GM21619 (cell line): ENCODE measurements around the gene ADGRL2.

Experiments
- ATAC-seq: cut with Tn5 transposase; IDR thresholded peaks from one replicate; pipeline ENCODE4 v1.9.1; 2021; ENCODE audit not compliant: unreplicated experiment

The ADGRL2 gene

DNA sequence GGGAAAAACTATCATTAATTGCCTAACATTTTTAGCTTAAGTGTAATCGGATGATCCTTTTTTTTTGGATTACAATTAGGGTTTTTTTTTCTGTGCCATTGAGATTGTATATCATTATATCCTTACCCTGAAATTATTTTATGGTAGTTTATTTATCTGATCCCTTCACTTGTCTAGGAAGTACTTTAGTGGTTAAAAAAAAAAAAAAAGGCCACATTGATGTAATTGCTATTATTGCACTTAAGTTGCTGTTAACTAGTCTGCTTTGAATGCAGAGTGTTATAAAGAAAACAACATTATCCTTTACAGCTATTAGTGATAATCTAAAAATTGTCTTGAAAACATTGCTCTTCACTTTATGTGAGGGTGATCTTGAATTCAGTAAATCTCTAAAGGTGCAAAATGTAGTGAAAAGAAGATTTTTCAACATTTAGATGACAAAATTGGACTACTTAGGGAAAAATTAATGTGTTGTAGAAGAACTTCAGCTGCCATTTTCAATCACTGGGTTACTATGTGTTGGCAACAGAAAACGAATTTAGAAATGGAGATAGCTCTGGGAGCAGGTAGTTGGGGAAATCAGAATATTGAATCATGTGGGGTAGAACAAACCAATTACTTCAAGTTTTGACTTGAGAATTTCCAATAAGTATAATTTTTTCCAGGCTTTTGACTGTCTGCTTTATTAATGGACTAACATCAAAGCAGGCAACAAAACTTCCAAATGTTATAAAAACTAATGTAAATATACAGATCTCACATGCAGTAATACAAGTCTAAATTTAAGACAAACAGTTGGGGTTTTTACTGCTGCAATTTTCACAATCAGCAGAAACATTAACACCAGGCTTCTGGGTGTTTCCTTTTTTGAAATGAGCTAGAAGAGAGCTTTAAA, 5.0 kb downstream of the ADGRL2 start:
- ATAC-seq = no peak

DNA sequence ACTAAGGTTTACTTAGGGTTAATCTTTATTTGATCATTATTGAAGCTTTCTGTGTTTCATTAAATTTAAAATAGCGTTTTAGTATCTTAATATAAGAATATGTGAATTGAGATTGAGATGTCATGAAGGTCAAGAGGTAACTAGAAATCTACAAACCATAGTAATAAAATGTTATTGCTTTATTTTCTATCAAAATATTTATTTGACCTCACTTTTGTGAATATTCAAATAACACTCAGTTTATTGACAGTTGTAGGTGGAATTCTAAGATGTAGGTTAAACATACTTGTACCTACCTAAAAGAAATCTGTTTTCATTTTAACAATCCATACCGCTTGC, 5.7 kb downstream of the ADGRL2 start:
- no peak for ATAC-seq

DNA sequence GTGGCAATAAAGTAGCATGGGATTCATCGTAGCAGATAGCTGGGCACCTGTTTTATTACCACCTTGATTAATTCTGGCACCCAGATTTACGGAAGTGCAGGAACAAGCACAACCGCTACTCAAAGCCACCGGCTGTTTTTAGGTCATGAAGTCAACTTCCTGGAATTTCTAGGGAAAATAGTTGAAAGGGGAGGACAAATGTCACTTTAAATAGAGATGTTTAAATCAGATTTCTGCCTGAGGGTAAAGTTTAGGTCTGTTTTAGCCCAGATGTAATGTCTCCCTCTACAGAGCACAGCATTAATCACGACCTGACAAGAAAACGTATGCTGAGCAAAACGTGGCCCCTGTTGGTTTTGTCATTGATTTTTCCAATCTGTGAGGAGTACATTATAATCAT, 8.0 kb downstream of the ADGRL2 start:
- no peak for ATAC-seq

DNA sequence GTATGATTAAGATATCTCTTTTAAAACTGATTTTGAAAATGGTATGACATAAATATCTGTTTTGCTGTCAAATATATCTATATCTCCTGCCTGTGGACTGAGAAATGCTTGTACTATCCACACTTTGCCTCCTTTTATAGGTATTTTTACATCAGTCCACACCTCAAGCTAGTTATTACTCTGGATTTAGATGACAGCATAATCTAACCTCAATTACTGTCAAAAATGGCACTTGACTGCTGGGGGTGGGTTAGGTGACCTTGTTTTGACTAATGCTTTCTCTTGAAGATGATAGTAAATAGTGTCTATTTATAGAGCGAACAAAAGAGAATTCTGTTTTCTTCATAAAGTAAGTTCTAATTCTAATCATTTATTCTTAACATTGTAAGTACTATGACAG, 9.1 kb downstream of the ADGRL2 start:
- ATAC-seq = no peak

DNA sequence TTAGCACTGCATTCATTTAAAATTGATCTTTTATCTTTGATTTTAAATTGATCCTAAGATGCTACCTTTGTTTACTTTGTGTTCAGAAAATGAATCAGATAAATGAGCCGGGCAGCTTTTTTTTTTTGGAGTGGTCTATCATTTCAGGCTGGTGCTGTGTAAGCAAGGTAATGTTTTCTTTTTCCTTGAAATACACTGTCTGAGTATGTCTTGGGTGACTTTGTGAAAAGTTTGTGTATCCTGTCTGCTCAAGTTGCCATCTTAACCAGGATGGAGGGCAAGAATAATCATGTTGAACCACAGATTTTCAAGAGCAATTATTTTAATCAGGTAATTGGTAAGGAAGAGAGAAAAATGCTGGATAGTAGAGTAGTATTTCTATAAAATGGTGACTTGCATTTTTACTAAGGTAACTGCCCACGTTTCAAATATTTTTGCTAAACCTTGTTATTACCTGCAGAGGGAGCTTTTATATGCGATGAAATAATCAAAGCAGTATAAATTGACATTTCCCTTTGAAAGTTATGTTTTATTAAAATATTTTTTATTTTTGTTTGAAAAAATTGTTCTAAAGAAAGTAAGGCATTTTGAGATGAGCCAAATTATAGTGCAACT, 11.1 kb downstream of the ADGRL2 start:
- no peak for ATAC-seq

DNA sequence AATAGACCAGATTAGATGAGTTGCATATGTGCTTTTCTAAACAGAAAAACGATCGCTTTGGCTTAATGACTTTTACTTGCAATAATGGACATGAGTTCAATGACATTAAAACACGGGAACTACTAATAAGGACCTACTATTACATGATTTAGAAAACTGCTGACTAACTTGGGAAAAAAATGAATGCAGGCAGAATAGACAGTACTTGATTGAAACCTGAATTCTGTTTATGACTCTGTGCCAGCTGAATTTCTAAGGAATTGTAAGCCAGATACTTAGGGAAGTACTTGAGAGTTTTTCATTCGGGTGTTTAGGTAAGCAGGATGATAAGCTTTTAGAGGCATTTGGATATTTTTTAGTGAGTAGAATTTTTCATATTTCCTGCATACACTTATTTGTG, 12.0 kb downstream of the ADGRL2 start:
- ATAC-seq = no peak

DNA sequence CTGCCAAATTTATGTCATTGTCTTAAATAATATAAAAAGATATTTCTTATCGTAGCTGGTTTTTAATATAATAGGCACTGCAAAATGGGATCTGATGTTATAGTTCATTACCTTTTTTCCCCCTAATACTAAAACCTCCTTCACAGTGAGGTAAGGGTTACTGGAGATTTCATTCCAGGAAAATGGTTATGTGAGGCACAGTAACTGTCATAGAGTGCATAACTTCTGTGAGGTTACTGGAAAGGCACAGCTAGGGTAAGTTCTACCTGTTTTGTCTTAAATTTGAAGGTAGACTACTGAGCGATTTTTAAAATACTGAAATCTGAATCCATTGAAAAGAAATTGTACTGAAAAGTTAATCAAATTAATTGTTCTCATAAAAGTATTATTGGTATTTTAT, 13.0 kb downstream of the ADGRL2 start:
- ATAC-seq = no peak

DNA sequence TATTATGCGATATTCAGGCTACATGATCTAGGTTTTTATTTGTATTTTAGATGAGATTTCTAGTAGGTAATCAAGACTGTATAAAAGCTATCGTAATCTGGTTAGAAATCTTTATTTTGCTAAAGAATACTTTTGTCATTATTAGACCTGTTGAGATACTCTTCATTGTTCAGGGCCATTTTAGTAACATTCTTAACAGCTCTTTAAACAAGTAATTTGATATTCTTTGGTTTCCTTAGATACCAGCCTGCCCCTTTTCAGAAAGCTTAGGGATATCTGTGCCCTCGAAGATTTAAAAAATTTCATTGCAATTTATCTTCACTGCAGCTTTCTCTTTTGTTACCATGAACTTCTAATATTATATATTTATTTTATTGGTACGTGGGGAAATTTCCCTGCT, 18.9 kb downstream of the ADGRL2 start:
- no peak for ATAC-seq

DNA sequence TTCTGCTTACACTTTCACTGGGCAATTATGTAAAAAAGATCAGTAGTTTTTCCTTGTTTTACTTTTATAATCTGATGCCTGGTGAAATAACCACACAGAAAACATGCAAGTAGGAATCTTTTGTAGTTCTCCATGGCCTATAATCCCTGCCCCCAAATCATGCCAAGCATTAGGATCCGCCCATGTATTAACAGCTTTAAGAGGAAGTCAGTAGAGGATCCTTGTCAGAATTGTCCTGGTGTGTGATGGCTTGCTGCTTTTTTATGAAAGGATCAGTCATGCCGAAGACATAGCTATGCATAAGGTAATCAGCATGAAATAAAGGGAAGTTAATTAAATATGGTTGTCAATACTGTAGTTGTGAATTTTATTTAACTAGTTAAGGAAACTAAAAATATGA, 20.0 kb downstream of the ADGRL2 start:
- no peak for ATAC-seq

DNA sequence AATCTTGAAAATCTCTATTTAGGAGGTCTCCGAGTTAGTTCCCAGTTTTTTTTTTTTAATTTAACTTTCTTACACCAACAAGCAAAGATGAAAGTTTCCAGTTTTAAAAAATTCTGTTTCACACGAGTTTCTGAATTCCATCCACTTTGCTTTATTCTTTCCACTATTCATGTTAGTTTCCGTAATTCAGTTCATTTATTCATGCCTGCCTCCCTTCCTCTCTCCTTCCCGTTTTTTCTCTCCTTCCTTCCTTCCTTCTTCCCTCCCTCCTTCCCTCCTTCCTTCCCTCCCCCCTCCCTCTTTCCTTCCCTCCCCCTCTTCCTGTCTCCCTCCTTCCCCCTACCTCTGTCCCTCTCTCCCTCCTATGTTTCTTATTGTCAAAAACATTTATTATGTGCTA, 22.3 kb downstream of the ADGRL2 start:
- ATAC-seq = no peak

DNA sequence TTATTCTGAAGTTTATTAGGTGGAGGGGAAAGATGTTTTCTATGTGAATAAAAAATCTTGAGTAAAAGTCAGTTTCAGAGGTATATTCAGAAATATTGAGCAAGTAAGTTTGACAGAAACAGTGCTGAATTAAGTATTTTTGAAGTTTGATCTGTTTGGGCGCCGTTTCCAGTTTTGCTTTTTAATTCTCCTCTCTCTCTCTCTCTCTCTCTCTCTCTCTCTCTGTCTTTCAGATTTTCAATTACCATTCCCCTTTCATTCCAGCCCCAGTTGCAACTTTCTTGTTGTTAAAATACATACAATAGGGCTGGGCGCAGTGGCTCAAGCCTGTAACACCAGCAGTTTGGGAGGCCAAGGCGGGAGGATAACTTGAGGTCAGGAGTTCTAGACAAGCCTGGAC, 24.0 kb downstream of the ADGRL2 start:
- ATAC-seq = no peak

DNA sequence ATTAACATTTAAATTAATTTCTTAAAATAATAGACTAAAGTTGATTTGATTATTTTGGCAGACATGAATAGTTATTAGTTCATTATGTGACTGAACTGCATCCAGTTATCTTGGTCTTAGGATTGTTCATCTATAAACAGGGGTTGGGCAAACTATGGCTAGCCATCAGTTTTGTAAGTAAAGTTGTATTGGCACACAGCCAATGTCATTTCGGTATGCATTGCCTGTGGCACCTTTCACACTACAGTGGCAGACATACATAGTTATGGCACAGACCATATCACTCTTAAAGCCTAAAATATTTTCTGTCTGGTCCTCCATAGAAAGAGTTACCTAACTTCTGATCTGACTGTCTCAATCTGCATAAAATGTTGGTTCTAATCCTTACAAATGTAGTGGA, 27.2 kb downstream of the ADGRL2 start:
- no peak for ATAC-seq

DNA sequence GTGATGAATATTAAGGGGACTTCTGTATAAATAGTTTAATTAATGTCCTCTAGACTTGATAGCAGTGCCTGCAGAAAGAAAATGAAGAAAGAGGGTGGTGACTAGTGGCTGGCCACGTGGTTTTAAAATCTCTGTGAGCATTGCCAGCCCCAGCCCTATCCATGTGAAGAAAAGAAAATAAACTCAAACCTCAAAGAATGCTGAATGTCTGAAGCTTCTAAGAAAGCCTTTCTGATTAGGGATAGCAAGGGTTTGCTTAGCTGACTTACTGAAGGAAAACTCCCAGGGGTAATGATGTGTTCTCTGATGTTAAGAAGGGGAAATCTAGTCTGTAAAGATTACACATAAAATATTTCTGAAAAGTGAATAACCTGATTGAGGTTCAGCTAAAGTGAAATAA, 31.8 kb downstream of the ADGRL2 start:
- no peak for ATAC-seq

DNA sequence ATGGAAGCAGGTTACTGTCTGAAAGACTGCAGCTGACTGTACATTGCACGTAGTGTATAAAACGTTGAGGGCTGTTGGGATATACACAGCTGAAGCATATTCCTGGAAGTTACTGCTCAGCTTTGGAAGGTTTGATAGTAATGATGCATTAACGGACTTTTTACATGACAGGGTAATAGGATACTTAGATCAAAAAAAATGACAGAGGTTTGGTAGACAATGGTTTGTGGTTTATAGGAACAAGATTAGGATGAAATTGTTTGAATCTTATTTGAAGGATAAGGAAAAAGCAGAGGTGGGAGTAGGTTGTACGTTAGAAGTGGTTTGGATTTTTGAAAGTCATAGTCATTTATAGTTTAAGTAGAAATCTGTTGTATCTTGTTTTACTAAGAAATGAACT, 33.0 kb downstream of the ADGRL2 start:
- no peak for ATAC-seq

DNA sequence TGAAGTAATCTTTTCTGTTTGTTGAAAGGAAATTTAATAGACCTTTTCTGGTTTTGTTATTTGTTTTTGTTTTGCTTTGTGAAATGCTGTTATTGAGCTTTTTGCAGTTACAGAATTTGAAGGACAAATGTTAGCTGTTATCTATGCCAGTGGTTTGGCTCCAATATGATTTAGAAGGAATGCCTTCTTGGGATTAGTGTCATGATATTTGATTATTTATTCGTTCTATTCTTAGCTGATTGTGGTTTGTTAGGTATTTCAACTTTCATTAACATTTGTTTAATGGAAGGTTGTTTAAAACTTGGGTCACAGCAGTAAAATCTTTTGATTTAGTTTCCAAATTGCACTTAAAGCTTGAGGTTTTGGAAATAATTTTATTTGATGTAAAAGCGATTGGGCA, 33.5 kb downstream of the ADGRL2 start:
- no peak for ATAC-seq

DNA sequence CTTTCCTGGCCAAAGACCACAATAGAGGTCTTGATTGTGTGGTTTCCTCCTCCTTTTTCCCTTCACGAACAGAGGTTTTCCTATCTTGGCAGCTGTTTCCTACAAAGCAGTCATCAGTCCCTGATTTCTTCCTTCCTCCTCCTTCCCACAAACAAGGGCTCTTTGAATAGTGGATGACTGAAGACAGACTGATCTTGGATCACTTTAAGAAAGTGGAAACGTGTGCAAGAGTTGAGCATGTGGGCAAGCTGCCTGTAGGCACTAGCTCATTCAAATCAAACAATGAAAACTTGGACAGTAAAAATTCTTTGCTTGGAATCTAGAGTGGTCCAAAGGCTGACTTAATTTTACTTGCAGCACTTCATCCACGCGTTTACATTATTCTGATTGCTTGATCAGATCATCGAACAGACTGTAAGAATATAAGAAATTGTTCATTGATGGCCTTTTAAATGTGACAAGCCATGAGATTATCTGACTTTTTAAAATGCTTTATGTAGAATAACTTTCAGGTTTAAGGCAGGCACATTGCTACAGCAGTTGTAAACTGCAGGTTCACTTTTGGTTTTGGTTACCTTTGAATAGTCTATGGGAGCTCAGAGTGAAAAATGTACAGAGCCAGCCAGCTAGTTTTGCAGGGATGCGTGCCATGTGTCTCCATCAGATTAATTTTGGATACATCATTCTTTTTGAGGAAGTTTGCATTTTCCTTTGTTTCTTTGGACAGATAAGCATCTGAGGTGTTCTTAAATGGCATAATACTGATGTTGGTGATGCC, 34.4 kb downstream of the ADGRL2 start:
- no peak for ATAC-seq

DNA sequence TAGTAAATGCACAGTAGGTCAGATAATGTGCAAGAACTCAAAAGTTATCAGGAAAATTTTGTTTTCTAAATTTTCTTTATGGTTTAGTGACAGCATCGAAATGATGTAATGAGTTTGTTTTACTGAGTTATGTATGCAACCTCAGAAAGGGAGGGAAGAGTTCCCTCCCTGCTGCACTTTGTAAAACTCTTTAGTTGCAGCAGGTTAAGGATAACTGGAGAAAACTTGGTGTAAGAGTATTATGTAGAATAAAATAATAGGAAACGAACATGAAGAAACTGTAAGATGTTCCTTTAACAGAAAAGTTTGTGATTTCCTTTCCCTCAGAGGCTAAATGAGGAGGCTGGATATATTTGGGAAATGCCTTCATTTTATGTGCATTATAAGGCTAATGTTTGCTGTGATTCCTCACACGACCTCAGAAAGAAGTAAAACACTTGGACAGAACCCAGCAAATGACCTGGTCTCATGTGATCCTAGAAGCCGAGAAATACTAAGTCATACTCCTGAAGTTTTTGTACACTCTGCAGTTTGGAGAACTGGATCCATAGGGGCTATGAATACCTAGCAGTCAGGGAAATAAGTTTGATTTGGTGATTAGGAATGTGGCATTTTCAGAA, 35.4 kb downstream of the ADGRL2 start:
- no peak for ATAC-seq

DNA sequence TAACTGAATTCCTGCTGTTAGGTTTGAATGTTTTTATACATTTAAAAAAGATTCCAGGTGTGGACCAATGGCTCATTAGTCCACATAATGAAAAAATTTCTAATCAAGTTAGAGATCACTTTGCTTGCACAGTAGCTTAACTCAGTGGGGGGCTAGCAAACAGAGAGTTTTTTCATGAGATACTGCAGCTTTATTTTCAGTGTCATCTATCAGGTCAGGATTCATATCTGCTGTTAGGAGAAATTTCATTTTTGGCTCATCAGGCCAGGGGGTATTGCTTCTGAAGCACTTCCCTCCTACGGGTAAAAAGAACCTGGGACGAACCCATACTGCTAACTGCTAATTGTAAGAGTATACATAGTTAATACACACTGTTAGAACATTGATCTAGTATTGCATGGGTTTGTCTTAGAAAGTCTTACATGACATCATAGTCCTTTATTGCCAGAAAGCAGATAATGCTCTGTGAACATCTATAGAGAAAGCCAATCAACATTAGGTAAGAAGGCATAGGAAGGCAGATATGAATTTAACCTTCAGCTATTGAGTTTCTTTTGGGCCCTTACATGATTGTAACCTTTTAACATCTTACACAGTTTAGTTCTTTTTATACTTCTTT, 38.0 kb downstream of the ADGRL2 start:
- ATAC-seq = no peak

DNA sequence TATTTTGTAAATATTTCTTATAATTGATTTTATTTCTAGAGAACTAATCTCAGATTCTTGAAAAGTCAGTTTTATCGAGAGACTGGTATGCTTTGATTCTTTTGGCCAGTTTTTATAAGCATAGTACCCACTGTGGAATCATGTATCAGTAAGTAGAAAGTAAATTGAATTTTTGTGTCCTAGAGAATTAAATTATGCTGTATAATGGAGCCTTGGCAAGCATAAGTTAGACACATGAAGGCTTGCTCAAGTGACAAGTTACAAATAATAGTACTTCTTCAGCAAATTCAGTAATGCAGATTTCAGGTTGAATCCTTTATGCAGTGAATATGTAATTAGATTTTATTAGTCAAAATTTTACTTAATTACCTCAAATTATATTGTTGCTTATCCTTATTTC, 40.1 kb downstream of the ADGRL2 start:
- no peak for ATAC-seq

DNA sequence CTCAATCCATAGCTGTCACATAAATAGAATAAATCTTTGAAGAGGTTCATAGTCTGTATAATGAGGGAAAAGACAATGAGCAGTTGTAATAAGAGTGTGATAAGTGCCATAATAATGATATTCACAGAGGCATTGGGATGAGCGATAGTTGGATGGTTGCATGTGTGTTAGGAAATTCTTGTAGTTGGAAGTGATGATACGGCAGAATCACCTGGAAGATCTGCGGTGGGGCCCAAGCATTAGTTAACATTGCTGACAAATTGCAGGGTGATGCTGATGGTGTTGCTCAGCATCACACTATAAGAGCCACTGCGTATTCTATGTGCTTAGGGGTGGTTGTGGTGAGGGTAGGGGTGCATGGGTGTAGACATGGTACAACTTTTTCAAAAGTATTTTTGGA, 41.1 kb downstream of the ADGRL2 start:
- ATAC-seq = no peak

DNA sequence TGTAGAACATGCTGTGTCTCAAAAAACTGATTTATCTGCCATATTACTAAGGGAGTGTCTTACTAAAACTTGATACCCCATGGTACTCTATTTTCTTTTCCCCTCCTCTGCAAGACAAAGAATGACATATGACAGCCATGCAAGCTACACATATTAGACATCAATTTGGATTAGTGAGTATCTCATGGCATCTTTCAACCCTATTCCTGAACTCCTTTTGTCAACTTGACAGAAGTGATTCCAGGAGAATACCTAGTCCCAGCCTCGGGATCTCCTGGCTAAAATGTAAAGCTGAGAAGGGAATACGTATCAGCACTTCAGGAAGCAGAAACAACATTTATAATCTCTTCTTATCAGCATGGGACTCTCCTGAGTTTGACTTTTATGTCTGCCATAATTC, 43.7 kb downstream of the ADGRL2 start:
- ATAC-seq = no peak
